ENCODE results near the gene TNFAIP2.

The TNFAIP2 gene, protein sequence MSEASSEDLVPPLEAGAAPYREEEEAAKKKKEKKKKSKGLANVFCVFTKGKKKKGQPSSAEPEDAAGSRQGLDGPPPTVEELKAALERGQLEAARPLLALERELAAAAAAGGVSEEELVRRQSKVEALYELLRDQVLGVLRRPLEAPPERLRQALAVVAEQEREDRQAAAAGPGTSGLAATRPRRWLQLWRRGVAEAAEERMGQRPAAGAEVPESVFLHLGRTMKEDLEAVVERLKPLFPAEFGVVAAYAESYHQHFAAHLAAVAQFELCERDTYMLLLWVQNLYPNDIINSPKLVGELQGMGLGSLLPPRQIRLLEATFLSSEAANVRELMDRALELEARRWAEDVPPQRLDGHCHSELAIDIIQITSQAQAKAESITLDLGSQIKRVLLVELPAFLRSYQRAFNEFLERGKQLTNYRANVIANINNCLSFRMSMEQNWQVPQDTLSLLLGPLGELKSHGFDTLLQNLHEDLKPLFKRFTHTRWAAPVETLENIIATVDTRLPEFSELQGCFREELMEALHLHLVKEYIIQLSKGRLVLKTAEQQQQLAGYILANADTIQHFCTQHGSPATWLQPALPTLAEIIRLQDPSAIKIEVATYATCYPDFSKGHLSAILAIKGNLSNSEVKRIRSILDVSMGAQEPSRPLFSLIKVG

DNA sequence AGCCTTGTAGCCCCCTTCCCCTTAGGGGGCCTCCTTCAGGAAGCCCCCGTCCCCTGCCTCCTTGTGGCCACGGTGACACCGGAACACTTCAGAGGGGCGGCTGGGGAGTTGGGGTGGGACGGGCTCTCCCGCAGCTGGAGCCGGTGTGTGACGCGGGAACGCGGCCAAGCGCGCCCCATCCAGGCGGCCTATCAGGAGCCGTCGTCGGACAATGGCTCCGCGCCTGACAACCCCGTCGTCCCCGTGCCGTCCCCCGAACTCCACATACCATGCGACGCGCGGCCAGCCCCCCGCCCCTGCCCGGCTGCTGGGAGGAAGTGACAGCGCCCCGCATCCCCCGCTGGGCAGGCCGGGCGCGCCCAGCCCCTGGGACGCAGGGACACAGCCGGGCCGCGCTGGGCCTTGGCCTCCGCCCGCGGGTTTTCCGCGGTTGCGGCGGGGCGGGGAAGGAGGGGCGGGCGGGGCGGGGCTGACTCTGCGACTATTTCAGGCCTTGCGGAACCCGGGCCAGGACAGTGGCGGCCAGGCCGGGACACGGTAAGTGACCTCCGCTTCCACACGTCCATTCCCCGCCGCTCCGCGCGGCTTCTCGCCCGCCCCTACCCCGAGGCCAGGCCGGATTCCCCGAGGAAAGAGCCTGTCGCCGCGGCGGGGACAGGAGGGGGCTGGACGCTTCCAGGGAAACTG is at the start of gene TNFAIP2:
TNFAIP2 (plus strand) TSS at position 515 of the 687 bp plus-strand sequence. CDS start 2,997 bp downstream, outside the sequence.
- DNase-seq, result no peak

DNA sequence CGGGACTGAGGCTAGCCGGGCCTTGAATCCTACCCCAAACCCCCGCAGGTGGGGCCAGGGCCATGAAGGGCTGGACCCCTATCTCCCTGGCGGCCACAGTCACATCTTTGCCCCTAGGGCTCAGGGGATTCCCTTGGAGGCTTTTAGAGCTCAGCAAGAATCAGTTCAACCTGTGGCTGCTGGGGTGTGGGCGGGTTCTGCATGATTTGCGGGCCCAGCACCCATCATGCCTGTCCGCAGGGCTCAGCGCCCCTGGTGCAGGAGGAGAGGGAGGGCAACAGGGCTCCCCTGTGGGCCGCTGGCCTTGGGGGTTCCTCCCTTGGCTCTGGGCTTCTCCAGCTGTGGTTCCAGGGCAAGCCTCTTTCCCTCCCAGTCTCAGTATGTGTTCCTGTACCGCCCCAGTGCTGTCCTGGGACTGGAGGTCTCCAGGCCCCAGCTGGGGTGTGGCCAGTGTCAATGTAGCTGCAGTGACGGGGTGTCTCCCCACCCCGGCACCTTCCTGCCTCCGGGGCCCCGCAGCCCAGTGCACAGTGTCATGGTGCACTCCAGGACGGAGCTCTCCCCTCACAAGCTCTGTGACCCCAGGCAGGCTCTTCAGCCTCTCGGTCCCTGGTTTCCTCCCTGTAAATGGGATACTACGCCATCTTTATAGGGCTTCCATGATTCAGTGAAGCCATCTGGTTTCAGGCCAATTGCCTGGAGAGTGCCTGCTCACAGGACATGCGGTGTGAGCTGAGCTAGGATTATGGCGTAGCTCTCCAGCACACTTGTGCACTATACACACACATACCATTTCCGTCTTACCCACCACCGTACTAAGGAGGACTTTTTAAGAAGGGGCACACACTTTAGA is 49.2 kb upstream of the TNFAIP2 start:
- no peak for DNase-seq

DNA sequence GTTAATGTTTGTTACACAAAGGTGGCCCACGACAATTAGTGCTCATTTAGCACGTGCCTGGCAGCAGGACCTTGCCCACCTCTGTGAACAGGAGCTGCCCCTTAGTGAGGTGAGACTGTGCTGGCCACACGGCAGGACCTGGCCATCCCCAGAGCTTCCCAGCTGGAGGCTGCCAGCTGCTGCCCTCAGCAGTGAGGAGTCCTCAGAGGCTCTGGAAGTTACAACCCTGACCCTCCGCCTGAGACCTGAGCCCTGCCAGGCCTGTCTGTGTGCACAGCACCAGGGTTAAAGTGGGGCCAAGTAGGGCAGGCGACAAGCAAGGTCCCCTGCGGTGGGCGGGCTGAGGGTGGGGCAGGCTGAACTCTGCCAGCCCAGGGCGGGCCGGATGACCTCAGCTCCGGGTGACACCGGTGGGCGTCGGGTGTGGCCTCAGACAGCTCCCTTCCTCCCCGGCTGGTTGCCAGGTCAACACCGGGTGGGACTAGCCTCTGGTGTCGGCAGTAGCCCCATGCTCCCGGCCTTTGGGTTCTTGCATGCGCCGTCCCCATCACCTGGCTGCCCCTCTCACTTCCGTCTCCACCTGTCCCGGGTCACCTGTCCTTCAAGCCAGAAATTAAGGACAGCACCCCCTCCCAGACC is 48.4 kb upstream of the TNFAIP2 start:
- DNase-seq, result no peak

- peak; percentile 18 for DNase-seq
Observed at GRCh38 chr14:103078420-103078749, 44.9 kb upstream of the TNFAIP2 start.

DNA sequence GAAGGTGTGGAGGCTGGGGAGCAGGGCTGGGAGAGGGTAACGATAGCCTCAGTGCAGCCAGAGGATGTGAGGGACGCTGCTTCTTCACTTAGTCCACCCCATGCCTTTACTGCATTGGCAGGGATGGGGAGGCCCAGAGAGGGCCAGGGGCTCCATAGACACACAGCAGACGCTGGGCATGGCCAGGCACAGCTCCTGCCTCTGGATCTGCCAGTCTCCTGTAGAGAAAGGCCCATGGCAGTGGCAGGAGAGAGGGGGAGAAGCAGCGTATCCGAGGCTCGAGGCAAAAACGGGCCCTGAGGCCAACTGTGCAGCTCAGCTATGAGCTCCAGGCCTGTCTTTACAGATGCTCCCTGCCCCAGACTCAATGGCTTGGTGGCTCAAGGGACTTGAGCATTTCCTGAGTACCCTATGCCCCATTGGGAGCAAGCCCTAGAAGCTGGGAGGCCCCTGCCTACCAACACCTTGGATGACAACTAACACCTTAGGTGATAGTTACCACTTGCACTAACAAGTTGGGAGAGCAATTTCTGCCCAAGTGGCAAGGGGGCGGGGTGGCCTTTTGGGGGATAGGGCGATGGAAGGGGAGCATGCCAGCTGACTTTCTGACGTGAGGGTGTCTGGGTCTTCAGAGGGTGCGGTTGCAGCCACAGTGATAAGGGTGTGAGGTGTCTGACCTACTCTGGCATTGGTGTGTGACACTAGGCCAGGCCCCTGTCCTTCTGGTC is 44.2 kb upstream of the TNFAIP2 start:
- no peak for DNase-seq

DNA sequence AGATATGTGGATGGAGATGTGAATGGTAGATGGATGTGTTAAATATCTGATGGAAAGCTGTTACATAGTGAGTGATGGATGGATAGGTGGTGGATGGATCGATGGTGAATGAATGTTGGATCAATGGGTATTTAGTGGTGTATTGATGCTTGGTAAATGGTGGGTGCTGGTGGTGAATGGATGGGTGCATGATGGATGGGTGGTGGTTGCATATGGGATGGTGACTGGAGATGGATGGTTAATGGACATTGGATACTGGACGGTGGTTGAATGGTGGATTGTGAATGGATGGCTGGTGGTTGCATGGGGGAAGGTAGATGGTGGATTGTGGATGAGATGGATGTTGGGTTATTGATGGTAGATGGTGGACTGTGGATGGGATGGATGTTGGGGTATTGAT is 41.3 kb upstream of the TNFAIP2 start:
- no peak for DNase-seq

GRCh38 chr14:103084021-103084919 is 39.0 kb upstream of the TNFAIP2 start, which contains the start of gene LBHD2:
LBHD2 (plus strand) TSS chr14:103084210; CDS start chr14:103086013, 1,803 bp downstream.
- no peak for DNase-seq

DNA sequence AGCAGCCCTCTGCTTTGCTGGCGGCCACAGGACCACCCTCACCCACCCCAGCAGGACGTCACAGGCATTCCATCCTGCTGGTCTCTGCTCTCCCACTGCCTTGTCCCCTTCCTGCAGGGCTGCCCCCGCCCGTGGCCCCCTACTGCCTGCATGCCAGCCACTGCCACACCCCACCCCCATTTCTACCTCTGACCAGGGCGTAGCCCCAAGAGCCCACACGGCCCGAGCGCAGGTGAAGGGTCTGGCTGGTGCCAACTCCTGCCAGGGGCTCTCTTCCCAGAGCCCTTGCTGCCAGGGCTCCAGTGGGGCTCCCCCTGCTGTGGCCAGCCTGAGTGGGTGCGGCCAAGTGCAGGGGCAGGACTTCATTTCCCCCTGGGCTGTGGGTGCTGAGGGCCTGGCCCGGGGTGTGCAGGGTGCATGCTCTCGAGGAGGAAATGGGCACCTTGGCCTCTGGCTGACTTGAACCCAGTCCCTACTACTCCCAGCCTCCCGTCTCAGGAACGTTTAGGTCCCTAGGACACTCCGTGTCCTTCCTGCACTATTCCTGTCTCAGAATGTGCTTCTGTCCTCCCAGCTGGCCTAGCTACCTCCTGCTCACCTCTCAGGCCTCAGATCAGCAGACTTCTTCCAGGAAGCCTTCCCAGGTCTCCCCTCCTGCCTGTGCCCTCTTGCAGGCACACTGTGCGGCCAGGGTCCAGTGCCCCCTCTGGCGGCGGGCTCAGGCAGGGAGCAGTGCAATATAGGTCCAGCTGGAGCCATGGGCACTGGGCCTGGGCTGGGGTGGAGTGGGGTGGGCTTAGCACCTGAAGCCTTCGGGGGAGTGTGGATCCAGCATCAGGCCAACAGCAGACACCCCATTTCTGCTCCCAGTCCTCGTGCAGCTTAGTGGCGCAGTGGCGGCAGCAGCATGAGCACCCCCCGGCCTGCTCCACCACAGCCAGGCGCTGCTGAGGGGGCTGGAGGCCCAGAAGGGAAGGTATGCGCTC is 37.9 kb upstream of the TNFAIP2 start:
- no peak for DNase-seq

DNA sequence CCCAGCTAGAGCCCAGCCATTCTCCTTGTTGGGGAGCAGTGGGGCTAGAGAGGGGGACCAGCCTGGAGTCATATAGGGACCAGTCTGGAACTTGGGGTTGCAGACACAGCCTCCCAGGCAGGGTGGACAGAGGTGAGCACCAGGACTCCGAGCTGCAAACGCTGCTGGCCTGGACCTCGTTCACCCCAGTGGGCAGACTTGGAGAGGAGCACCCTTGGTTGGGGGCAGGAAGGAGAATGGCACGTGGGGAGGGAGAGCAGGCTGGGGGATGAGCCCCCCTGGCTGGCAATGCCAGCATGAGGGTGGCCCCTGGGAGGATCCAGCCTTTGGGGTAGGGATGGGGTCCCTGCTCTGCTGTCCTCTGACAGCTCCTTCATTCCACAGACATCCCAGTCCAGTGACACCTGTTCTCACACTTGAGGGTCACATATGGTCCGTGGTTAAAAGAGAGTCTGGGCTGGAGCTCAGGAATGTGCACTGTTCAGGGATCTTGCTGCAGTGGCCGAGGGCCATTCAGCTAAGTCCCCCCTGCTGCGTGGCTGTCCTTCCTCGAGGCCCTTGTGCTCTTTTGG is 36.4 kb upstream of the TNFAIP2 start:
- DNase-seq, result no peak

DNA sequence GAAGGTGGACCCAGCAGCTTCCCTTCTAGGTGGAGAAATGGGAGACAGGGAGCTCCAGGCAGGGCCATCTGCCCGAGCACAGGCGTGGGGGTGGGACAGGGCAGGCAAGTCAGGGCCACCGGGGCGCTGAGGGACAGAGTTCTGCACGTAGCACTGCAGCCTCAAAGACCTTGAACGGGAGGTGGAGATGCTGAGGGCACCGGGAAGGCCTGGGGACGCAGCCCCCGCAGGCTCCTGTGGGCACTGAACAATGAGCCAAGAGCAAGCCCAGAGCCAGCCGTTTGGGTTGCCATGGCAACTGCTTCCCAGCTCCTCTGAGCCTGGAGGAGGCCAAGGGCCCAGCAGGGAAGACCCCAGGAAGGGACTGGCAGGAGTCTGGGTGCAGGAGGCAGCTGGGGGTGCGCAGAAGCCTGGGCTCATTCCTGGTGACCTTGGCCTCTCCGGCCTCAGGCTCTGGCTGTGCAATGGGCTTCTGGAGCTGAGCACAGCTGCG is 35.9 kb upstream of the TNFAIP2 start:
- no peak for DNase-seq

DNA sequence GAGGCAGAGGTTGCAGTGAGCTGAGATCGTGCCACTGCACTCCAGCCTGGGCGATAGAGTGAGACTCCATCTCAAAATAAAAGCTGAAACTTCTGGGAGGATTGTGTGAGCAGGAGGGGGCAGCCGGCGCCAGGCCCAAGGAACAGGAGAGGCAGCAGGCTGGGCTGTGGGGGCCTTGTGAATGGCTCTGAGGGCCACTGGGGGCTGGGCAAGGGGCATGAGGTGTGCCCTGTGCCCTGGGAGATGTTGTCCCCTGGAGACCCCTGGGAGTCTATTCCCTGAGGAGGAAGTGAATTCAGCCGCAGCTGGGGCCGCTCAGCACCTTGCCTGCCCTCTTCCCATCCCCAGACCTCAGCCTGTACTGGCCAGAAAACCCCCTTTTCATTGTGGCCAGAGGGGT is 34.3 kb upstream of the TNFAIP2 start:
- no peak for DNase-seq

GRCh38 chr14:103089386-103090335 is 33.6 kb upstream of the TNFAIP2 start:
- no peak for DNase-seq

DNA sequence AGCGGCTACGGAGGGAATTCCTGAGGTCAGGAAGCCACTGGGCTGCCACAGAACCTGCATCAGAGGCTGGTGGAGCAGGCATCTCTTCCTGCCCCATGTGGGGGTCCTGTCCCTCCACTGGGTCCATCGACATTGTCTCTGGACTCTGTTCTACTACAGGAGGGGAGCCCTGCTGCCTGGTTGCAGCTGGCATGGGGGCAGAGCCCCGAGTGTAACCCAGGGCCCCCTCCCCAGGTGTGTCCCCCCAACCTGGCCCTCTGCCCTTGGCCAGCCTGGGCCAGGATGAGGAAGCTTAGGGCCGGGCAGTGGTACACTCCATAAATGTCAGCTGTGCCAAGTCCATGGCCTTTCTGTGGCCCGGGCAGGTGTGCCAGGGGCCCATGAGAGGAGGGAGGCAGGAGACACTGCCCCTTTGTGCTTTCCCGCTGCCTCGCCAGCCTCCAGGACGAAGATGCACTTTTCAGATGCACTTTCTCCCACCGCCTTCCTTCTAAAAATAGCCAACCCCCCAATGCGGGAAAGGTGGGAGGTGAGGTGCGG is 32.7 kb upstream of the TNFAIP2 start:
- DNase-seq, result no peak

- DNase-seq, result no peak
Observed at GRCh38 chr14:103091041-103091882, 32.0 kb upstream of the TNFAIP2 start.

GRCh38 chr14:103091883-103092222 is 31.4 kb upstream of the TNFAIP2 start:
- DNase-seq, result no peak

DNA sequence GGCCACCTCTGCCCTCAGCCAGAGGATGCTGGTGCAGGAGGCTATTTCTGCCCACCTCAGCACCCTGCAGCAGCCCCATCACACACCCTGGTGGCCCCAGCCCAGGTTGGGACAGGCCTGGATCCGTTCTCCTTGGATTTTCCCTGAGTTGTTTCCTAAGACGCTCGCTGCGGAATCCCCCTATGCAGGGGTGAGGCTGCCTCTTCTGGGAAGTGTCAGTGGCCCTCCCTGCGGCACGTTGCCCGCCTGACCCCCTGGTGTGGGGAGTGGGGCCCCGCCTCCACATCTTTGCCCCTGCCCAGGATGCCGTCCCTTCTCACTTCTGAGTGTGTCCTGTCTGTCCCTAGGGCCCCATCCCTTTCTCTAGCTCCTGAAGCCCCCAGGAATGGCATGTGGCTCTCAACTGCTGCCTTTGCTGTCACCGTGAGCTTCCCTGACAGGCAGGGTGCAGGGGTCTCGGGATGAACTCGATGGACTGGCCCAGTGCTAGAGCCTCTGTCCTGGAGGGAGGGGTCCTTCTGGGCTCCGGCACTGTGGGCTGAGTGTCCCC is 29.3 kb upstream of the TNFAIP2 start:
- DNase-seq, result no peak

All from DMS153 (cell line).